Measurements from ENCODE around the gene GSTA4.
A peak's percentile ranks its signal among the peaks of the same experiment; 100 is the strongest.

The GSTA4 gene

GRCh38 chr6:52995089-52995912, at the start of gene GSTA4:
Gene GSTA4 (minus strand): TSS chr6:52995284. CDS start chr6:52994243, 1,041 bp downstream.
- H3K27ac ChIP-seq = peak within 1 kb of the TSS; percentile 90
- peak; percentile 93 for TF ChIP-seq CTCF (conservative IDR thresholded peaks at IDR 0.05)

GRCh38 chr6:53044572-53044971, 49.5 kb upstream of the GSTA4 start:
- TF ChIP-seq CTCF (conservative IDR thresholded peaks at IDR 0.05) (no peak), ZFX (IDR thresholded peaks at IDR 0.05) (no peak)

GRCh38 chr6:53044071-53044470, 49.0 kb upstream of the GSTA4 start:
- H3K27ac ChIP-seq = no peak overlapping the region
- TF ChIP-seq CTCF (conservative IDR thresholded peaks at IDR 0.05) = no peak

More at GRCh38 chr6:53044572-53044971, 49.5 kb upstream of the GSTA4 start:
- no peak overlapping the region for H3K27ac ChIP-seq

GRCh38 chr6:53043581-53043980, 48.5 kb upstream of the GSTA4 start:
- TF ChIP-seq CTCF (conservative IDR thresholded peaks at IDR 0.05) (no peak), ZFX (IDR thresholded peaks at IDR 0.05) (no peak)
- H3K27ac ChIP-seq = no peak overlapping the region

GRCh38 chr6:53042112-53042511, 47.0 kb upstream of the GSTA4 start:
- TF ChIP-seq ZFX (IDR thresholded peaks at IDR 0.05) (no peak), CTCF (conservative IDR thresholded peaks at IDR 0.05) (no peak)
- H3K27ac ChIP-seq = no peak overlapping the region

GRCh38 chr6:53041356-53041755, 46.3 kb upstream of the GSTA4 start:
- no peak overlapping the region for H3K27ac ChIP-seq

More at GRCh38 chr6:53041356-53041755, 46.3 kb upstream of the GSTA4 start:
- TF ChIP-seq CTCF (conservative IDR thresholded peaks at IDR 0.05) (no peak), ZFX (IDR thresholded peaks at IDR 0.05) (no peak)

All from C4-2B (cell line).